HG03442 (cell line): ENCODE measurements around the gene LOC128125822.

ENCODE experiments used
- ATAC-seq: cut with Tn5 transposase; IDR thresholded peaks from one replicate; pipeline ENCODE4 v1.9.1; 2021; ENCODE audit warnings: mild to moderate bottlenecking, moderate library complexity; ENCODE audit not compliant: unreplicated experiment

LOC128125822 gene

DNA sequence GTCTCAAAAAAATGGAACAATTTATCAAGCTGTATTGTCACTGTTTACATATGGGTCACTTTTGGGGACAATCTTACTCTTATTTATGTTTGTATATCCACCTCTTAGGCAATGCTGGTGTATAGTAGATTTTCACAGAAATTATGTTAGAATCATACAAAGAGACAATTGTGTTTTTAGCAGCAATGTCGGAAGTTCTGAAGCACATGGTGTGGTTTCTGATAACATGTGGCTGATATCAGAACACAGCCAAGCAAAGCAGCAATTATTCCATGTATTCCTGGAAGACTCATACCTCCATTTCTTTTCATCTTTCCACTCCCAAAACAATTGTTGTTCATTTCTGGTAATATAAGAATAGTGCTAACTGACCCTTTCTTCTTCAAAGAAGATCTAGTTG lies 17.5 kb upstream of the LOC128125822 start:
- no peak for ATAC-seq

GRCh38 chr6:63556369-63556768 lies 15.9 kb upstream of the LOC128125822 start:
- ATAC-seq, result no peak

DNA sequence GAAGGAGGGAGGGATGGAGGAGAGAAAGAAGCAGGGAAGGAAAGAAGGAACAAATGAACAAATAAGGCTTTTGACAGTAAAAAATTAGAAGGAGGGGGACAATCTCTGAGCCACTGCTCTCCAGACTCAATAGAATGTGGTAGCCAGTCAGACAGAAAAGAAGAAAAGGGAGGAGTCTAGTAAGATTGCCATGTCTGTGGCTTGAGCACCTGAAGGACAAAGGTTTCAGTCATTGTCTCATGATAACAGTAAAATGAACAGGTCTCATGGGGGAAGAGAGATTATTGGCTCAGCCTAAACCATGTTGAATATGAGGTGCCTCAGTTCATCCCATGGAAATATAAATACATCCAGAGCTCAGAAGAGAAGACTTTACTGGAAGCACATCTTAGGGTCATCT lies 14.0 kb upstream of the LOC128125822 start:
- peak; percentile 67 for ATAC-seq

GRCh38 chr6:63560801-63561287 lies 11.4 kb upstream of the LOC128125822 start:
- ATAC-seq, result no peak

- no peak for ATAC-seq
These were observed 11.0 kb upstream of the LOC128125822 start for GRCh38 chr6:63561288-63561687.

DNA sequence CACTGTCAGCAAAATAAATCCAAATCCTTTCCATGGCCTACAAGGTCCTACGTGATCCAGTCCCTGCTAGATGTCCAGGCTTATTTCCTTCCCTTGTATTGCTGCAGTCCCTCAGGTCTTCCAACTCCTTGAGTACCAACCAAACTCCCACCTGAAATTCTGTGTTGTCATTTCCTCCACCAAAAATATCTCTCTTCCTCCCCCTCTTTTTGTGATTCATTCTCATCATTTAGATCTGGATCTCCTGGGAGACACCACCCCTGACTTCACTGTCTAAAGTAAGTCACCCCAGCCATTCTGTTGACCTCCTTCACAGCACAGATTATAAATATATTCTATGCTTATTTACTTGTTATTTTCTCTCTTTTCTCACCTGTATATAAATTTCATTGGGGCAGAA lies 9.0 kb upstream of the LOC128125822 start:
- no peak for ATAC-seq

DNA sequence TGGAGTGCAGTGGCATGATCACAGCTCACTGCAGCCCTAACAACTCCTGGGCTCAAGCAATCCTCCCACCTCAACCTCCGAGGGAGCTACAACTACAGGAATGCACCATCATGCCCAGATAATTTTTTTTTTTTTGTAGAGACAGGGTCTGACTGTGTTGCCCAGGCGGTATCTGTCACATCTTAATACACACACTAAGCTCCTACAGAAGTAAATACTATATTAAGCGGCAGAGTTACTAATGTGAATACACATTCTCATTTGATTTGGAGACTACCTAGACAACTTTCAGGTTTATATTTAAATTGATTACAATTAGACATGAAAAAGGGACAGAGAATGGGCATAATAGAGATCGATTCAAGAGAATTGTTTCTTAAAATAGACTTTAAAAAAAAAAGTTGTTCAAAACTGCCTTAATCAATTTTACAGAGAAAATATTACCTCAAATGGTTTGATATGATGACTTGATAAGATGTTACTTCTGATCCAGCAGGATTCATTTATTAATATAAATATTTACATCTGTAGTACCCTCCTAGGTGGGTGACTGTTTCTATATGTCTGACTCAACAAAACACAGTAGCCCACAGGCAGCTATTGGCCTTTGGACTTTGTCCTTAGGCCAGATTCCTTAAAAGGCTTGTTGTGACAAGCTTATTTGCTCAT lies 7.1 kb upstream of the LOC128125822 start:
- no peak for ATAC-seq

DNA sequence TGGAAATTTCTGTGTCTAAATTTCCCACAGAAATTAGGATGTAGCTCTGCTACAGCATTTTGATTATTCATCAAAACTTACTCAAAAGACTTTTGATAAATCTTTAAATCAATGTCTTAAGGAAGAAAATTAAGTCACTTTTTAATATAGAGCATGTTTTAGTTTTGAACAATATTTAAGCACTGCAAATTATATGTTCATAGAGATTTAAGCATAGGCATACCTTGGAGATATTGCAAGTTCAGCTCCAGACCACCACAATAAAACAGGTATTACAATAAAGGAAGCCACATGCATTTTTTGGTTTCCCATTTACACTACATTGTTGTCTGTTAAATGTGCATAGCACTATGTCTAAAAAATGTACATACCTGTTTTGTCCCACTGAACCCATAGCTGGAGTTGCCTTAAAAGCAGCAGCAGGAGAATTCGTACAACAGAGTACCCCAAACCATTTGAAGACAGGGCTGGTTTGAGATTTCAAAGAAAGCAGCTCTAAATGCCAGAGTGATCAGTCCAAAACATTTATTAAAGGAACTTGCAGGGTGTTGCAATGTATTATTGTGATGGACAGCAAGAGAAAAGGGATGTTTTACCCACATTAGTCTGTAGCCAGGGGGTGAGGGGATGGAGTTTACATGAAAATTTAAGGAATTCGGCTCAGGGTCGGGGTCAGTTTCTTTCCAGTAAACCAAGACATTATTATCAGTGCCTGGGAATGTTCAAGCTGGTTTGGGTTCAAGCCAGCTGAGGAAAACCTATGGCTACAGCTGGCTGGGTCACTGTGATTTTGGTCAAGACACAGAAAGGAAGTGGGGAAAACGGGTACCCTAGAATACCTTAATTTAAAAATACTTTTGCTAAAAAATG lies 6.3 kb upstream of the LOC128125822 start:
- no peak for ATAC-seq

DNA sequence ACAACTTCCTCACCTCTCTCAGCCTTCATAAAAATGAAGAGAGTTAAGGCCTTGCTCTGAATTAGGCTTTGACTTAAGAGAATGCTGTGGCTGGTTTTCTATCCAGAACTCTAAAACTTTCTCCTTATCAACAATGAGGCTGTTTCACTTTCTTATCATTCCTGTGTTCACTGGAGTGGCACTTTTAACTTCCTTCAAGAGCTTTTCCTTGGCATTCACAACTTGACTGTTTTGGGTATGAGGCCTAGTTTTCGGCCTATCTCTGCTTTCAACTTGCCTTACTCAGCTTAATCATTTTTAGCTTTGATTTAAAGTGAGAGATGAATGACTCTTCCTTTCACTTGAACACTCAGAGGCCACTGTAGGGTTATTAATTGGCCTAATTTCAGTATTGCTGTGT lies 4.3 kb upstream of the LOC128125822 start:
- no peak for ATAC-seq

DNA sequence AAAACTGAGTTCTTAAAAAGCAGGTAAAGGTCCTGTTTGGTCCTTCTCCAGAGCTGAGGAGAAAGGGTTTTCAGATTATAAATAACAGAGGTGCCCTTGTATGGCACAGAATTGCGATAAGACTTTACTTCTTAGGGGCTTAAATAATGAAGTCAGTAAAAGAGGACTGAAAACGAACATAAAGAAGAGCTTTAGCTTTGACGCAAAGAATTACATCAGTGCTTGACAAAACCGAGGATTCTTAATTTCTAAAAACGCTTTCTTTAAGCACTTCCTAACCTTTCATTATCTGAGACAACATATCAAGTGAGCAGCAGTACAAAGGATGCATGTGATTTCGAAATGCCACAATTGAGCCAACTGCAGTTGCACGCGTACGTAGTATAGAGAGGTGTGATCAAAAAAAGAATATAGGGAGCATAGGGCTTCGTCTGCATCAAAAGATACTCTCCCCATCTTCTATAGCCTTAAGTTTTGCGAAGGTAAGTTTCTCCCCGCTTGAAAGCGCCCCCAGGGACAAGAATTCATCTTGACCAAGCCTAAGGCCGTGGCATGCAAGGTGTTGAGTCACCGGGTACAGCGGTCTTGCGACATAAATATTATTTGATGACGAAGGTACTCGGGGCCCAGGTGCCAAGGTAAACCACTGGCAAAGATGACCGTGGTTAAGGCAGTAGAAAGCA lies 778 bp upstream of the LOC128125822 start:
- no peak for ATAC-seq

DNA sequence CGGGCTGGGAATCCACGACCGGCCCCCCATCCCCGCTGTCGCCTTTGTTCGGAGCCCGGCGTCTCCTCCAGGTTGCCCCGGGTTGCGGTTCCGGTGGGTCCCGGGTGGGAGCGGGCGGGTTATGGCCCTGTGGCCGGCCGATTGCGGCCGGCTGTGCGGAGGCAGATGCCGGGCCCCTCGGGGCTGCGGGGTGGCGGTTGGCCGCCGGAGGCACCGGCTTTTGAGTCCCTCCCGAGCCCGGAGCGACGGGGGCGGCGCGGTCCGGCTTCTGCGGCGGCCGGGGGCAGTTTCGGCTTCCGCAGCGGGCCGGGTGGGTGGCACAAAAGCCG lies 431 bp downstream of the LOC128125822 start:
- ATAC-seq, result peak; percentile 0

- ATAC-seq, result peak; percentile 44
These were observed 1.0 kb downstream of the LOC128125822 start for GRCh38 chr6:63573076-63573898.

- ATAC-seq, result no peak
These were observed 1.7 kb downstream of the LOC128125822 start for GRCh38 chr6:63573899-63574553.

DNA sequence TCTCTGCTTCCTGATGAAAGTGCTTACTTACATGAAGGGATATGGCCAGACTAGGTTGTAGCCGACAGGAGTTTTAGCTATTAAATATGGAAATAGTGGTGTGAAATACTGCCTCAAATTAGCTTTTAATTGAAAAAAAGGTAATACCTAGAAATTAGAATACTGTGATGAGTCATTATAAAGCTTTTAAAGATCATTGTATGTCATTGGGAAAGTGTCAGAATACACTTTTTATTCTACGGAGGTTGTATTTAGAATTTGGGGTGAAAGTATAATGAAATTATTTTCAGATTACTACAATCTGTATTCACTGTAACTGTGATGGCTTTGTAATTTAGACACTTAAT lies 2.2 kb downstream of the LOC128125822 start:
- ATAC-seq, result no peak

GRCh38 chr6:63576147-63576772 lies 4.0 kb downstream of the LOC128125822 start:
- ATAC-seq, result no peak

DNA sequence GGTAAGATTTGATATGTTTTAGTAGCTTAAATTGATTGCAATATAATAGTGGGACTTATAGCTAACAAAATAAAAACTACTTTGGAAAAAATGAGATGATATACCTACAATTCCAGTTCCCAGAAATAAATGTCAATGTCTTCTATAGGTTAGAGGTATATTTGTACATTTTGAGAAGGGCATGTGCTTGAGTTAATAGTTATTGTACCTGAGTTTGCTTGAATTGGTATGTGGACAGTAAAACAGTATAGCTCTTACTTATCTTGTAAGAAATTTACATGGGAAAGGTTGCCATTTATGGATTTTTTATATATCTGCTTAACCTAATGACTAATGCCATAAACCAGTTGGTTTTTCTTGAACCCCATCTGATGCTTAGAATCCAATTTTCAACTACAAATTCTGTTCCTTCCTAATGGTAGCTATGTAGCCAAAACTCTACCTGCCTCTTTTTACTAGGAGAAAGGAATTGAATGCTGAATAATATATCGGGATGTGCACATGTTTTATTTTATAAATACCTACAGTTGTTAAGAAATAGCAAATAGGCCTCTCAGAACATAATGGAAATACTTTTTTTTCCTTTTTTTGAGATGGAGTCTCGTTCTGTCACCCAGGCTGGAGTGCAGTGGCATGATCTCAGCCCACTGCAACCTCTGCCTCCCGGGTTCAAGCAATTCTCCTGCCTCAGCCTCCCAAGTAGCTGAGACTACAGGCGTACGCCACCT lies 4.9 kb downstream of the LOC128125822 start:
- ATAC-seq, result no peak

DNA sequence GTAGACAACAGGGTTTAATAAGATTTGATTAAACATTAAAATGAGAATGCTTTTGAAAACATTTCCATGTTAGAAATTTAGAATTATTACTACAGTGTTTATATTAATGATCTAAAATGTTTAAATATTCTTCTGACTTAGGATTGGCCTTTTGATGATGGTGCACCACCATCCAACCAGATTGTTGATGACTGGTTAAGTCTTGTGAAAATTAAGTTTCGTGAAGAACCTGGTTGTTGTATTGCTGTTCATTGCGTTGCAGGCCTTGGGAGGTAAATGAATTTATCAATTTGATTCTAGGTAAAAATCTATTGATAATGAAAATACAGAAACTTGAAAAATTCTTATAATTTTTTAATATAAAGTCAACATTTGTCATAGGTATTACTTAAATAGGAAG lies 6.5 kb downstream of the LOC128125822 start:
- no peak for ATAC-seq

GRCh38 chr6:63579937-63580703 lies 7.8 kb downstream of the LOC128125822 start:
- no peak for ATAC-seq

GRCh38 chr6:63580704-63580961 lies 8.4 kb downstream of the LOC128125822 start:
- no peak for ATAC-seq
